GM20000 (cell line): Measurements from ENCODE around the gene LEKR1.
"Not testable (repeated sequence)": the region's sequence is repeated elsewhere in the genome, so short reads cannot be mapped to it uniquely, and the experiment has no call there.

Experiments used
- DNase-seq: peaks from one replicate; pipeline ENCODE4 v3.0.0; 2012; ENCODE audit warnings: low spot score
- CTCF ChIP-seq: IDR thresholded peaks from 2 replicates; pipeline ENCODE4 v1.5.1; 2012; ENCODE audit warnings: mild to moderate bottlenecking, control low read depth; ENCODE audit errors: extremely low read depth, missing control alignments

Gene LEKR1

GRCh38 chr3:156948402-156949210 lies 122.5 kb downstream of the LEKR1 start:
- no peak for DNase-seq
- TF ChIP-seq CTCF: no peak

GRCh38 chr3:156952011-156952410 lies 125.9 kb downstream of the LEKR1 start:
- DNase-seq: no peak
- no peak for TF ChIP-seq CTCF

GRCh38 chr3:156957715-156958114 lies 131.6 kb downstream of the LEKR1 start:
- DNase-seq: peak; percentile 4
- no peak for TF ChIP-seq CTCF

- DNase-seq: no peak
- no peak for TF ChIP-seq CTCF
These were observed 136.9 kb downstream of the LEKR1 start for GRCh38 chr3:156963096-156963495.

GRCh38 chr3:156964577-156964976 lies 138.4 kb downstream of the LEKR1 start:
- no peak for TF ChIP-seq CTCF
- DNase-seq: no peak

- not testable (repeated sequence) for DNase-seq
These were observed 140.2 kb downstream of the LEKR1 start for GRCh38 chr3:156966349-156966748.

- TF ChIP-seq CTCF: no peak
These were observed 147.8 kb downstream of the LEKR1 start for GRCh38 chr3:156973954-156974353.

GRCh38 chr3:156974931-156975330 lies 148.8 kb downstream of the LEKR1 start:
- no peak for TF ChIP-seq CTCF

More at GRCh38 chr3:156973954-156974353, 147.8 kb downstream of the LEKR1 start:
- no peak for DNase-seq

More at GRCh38 chr3:156974931-156975330, 148.8 kb downstream of the LEKR1 start:
- DNase-seq: no peak
